Osteoblast (primary cell): Measurements from ENCODE around the gene ABCC1. TPM values are rescaled to one million over a fixed set of nuclear protein-coding genes. Genes with fewer than 3 reads are reported as not detected.

Experiments used
- DNase-seq: peaks from one replicate; pipeline ENCODE4 v3.0.0; 2011; ENCODE audit warnings: low spot score, mixed read lengths; ENCODE audit not compliant: insufficient read length; ENCODE audit errors: missing footprints
- H2AFZ ChIP-seq: 2 replicates; pipeline ENCODE4 v1.6.0; 2011; ENCODE audit warnings: mild to moderate bottlenecking, low read length
- H3K27ac ChIP-seq: 2 replicates; pipeline ENCODE4 v1.5.1; 2011; ENCODE audit warnings: mild to moderate bottlenecking, low read depth, low read length, moderate library complexity
- H3K27me3 ChIP-seq: 2 replicates; pipeline ENCODE4 v1.6.0; 2012; ENCODE audit warnings: mild to moderate bottlenecking, control low read depth, inconsistent platforms, low read length, moderate library complexity; ENCODE audit not compliant: insufficient read depth
- H3K36me3 ChIP-seq: 2 replicates; pipeline ENCODE4 v1.5.1; 2011; ENCODE audit warnings: mild to moderate bottlenecking, low read length, control low read depth, moderate library complexity; ENCODE audit not compliant: insufficient read depth
- H3K4me1 ChIP-seq: 2 replicates; pipeline ENCODE4 v1.5.1; 2011; ENCODE audit warnings: mild to moderate bottlenecking, low read length, control low read depth, moderate library complexity; ENCODE audit not compliant: insufficient read depth
- H3K4me2 ChIP-seq: 2 replicates; pipeline ENCODE4 v1.6.0; 2011; ENCODE audit warnings: mild to moderate bottlenecking, low read length; ENCODE audit not compliant: insufficient read depth
- H3K4me3 ChIP-seq: fragments of 200-600 bp; sonication (generic); 3 replicates; pipeline ENCODE4 v1.5.1; 2012; ENCODE audit warnings: mild to moderate bottlenecking, low read length, inconsistent platforms; ENCODE audit not compliant: insufficient read depth
- H3K79me2 ChIP-seq: 2 replicates; pipeline ENCODE4 v1.6.0; 2012; ENCODE audit warnings: mild to moderate bottlenecking, low read length, control low read depth, inconsistent platforms; ENCODE audit not compliant: insufficient read depth
- H3K9me3 ChIP-seq: 2 replicates; pipeline ENCODE4 v1.5.1; 2011; ENCODE audit warnings: low read depth, low read length, control low read depth
- H4K20me1 ChIP-seq: 2 replicates; pipeline ENCODE4 v1.6.0; 2012; ENCODE audit warnings: mild to moderate bottlenecking, low read length, control low read depth; ENCODE audit not compliant: insufficient read depth
- CTCF ChIP-seq: IDR thresholded peaks from 2 replicates; pipeline ENCODE4 v1.5.1; 2011; ENCODE audit warnings: mild to moderate bottlenecking, low read depth, low read length, moderate library complexity; ENCODE audit errors: extremely low read depth
- total RNA-seq: library from RNA; depleted of rRNA; stranded (reverse); fragments of >200 nt; gene quantifications from 2 replicates; pipeline ENCODE4 v1.2.3, GENCODE V29; 2012

ABCC1 gene
- total RNA-seq, 1 donor: 33.7 TPM

- DNase-seq: no peak
- TF ChIP-seq CTCF: no peak
- Histone ChIP-seq H3K27ac (no peak overlapping the region), H3K4me3 (no peak overlapping the region), H3K4me2 (no peak overlapping the region), H3K36me3 (no peaks in the 10 kb centered on the region), H2AFZ (no peak overlapping the region), H3K4me1 (no peaks in the 10 kb centered on the region), H3K79me2 (no peaks in the 10 kb centered on the region), H3K27me3 (peaks cover 6% of the 10 kb centered on the region), H4K20me1 (no peaks in the 10 kb centered on the region), H3K9me3 (peaks cover 7% of the 10 kb centered on the region)
Measured at GRCh38 chr16:16163571-16163970, 214.2 kb downstream of the ABCC1 start.

DNA sequence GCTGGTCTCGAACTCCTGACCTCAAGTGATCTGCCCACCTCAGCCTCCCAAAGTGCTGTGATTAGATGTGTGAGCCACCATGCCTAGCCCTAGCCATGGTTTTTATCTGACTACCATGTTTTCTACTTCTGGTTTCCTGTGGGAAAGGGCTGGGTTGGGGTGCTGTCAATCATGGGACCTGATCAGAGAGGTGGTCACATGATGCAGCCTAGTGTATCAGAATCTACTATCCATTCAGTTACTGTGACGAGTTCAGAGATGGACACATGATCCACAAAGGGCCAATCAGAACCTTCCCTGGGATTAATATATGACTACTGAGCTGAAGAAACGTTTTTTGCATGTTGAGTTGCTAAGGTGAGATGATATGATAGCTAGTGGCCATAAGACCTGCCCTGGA is 214.8 kb downstream of the ABCC1 start:
- H3K4me3 ChIP-seq: no peak overlapping the region
- no peaks in the 10 kb centered on the region for H3K79me2 ChIP-seq
- no peaks in the 10 kb centered on the region for H3K4me1 ChIP-seq
- DNase-seq: no peak
- H2AFZ ChIP-seq: no peak overlapping the region
- no peak overlapping the region for H3K27ac ChIP-seq
- H4K20me1 ChIP-seq: no peaks in the 10 kb centered on the region
- H3K36me3 ChIP-seq: no peaks in the 10 kb centered on the region
- peaks cover 4% of the 10 kb centered on the region for H3K9me3 ChIP-seq
- H3K27me3 ChIP-seq: peaks cover 6% of the 10 kb centered on the region
- H3K4me2 ChIP-seq: no peak overlapping the region
- no peak for TF ChIP-seq CTCF

DNA sequence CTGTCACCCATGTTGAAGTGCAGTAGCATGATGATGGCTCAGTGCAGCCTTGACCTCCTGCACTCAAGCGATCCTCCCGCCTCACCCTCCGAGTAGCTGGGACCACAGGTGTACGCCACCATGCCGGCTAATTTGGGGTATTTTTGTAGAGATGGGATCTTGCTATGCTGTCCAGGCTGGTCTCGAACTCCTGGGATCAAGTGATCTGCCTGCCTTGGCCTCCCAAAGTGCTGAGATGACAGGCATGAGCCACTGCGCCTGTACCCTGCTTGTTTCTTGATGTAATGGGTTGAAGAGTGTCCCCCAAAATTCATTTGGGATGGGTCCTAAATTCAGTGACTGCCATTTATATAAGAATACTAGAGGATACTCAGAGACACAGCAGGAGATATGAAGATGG is 216.7 kb downstream of the ABCC1 start:
- no peaks in the 10 kb centered on the region for H3K79me2 ChIP-seq
- peaks cover 6% of the 10 kb centered on the region for H3K27me3 ChIP-seq
- no peak for DNase-seq
- no peaks in the 10 kb centered on the region for H3K36me3 ChIP-seq
- H4K20me1 ChIP-seq: no peaks in the 10 kb centered on the region
- TF ChIP-seq CTCF: no peak
- H3K9me3 ChIP-seq: no peaks in the 10 kb centered on the region
- no peak overlapping the region for H2AFZ ChIP-seq
- no peaks in the 10 kb centered on the region for H3K4me1 ChIP-seq
- H3K4me2 ChIP-seq: no peak overlapping the region
- no peak overlapping the region for H3K27ac ChIP-seq
- H3K4me3 ChIP-seq: no peak overlapping the region

DNA sequence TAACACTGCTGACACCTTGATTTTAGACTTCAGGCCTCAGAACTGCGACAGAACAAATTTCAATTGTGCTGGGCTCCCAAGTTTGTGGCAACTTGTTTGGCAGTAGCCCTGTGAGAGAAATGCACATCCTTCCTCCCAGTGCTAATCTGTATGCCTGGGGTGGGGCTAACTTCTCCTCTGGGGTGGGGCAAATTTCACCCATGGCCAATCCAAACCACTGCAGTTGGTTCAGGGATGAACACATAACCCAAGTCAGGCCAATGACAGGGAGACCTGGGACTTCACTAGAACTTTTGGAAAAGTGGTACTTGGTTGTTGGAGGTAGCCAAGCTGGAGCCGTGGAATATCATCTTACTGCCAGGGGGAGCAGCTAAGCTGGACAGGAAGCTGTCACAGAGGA is 217.5 kb downstream of the ABCC1 start:
- Histone ChIP-seq H2AFZ (no peak overlapping the region), H4K20me1 (no peaks in the 10 kb centered on the region), H3K9me3 (no peaks in the 10 kb centered on the region), H3K4me2 (no peak overlapping the region), H3K4me3 (no peak overlapping the region), H3K4me1 (no peaks in the 10 kb centered on the region), H3K79me2 (no peaks in the 10 kb centered on the region), H3K27ac (no peak overlapping the region), H3K36me3 (no peaks in the 10 kb centered on the region), H3K27me3 (peaks cover 6% of the 10 kb centered on the region)
- TF ChIP-seq CTCF: no peak
- no peak for DNase-seq
